ENCODE measurements around the gene MYL6. TPM values are rescaled to one million over a fixed set of nuclear protein-coding genes. Genes with fewer than 3 reads are reported as not detected.

MYL6 gene
- total and polyA plus RNA-seq, 9 of the 15 experiments (the other 6 are each of a cell fraction or from before 2014, with no cell fraction given), result 557 to 1,664 (median 958) TPM

DNA sequence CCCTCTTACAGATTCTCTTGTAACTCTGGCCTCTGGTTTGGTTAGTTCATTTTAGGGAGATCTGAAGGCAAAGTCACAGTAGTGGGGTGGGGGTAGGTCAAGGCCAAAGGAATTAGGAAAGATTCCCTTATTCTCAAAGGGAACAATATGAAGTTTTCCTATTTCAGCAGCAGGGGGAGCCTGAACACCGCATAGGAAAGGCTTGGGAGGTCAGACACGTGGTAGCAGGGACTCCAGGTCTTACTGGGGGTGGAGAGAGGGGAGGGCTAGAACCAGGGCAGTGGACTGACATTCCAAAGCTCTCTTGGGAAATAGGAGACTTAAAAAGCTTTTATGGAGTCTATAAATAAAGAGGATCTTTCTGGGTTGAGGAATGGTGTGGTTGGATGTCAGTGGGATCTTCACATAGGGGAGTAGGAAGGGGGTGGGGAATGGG, 38.8 kb upstream of the MYL6 start (continued):
- TF ChIP-seq SMARCA4 (IDR thresholded peaks at IDR 0.05) (0 out of 2 replicates have a peak, but pooled peaks have one; percentile 25), ZBTB1 (CRISPR knock-in tag; IDR thresholded peaks at IDR 0.05; ENCODE audit: borderline replicate concordance, low read depth) (no peak), ZKSCAN1 (IDR thresholded peaks at IDR 0.05; ENCODE audit: low read depth, low read length) (no peak), SIN3B (IDR thresholded peaks at IDR 0.05; ENCODE audit: low read depth) (no peak), XRCC5 (IDR thresholded peaks at IDR 0.05; ENCODE audit: low read depth, low read length) (peak; percentile 64; the same call in 1 of the 2 replicates), REST (IDR thresholded peaks at IDR 0.05; ENCODE audit: borderline replicate concordance) (peak; percentile 77), REST (CRISPR knock-in tag; IDR thresholded peaks at IDR 0.05; ENCODE audit: low read depth) (no peak), ZNF57 (CRISPR knock-in tag; IDR thresholded peaks at IDR 0.05) (no peak), DNMT1 (IDR thresholded peaks at IDR 0.05) (no peak), VEZF1 (CRISPR knock-in tag; IDR thresholded peaks at IDR 0.05) (peak; percentile 87)
- TF ChIP-seq, protein P1, sequence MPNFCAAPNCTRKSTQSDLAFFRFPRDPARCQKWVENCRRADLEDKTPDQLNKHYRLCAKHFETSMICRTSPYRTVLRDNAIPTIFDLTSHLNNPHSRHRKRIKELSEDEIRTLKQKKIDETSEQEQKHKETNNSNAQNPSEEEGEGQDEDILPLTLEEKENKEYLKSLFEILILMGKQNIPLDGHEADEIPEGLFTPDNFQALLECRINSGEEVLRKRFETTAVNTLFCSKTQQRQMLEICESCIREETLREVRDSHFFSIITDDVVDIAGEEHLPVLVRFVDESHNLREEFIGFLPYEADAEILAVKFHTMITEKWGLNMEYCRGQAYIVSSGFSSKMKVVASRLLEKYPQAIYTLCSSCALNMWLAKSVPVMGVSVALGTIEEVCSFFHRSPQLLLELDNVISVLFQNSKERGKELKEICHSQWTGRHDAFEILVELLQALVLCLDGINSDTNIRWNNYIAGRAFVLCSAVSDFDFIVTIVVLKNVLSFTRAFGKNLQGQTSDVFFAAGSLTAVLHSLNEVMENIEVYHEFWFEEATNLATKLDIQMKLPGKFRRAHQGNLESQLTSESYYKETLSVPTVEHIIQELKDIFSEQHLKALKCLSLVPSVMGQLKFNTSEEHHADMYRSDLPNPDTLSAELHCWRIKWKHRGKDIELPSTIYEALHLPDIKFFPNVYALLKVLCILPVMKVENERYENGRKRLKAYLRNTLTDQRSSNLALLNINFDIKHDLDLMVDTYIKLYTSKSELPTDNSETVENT (CRISPR knock-in tag; IDR thresholded peaks at IDR 0.05), result no peak
- TF ChIP-seq, protein P2, sequence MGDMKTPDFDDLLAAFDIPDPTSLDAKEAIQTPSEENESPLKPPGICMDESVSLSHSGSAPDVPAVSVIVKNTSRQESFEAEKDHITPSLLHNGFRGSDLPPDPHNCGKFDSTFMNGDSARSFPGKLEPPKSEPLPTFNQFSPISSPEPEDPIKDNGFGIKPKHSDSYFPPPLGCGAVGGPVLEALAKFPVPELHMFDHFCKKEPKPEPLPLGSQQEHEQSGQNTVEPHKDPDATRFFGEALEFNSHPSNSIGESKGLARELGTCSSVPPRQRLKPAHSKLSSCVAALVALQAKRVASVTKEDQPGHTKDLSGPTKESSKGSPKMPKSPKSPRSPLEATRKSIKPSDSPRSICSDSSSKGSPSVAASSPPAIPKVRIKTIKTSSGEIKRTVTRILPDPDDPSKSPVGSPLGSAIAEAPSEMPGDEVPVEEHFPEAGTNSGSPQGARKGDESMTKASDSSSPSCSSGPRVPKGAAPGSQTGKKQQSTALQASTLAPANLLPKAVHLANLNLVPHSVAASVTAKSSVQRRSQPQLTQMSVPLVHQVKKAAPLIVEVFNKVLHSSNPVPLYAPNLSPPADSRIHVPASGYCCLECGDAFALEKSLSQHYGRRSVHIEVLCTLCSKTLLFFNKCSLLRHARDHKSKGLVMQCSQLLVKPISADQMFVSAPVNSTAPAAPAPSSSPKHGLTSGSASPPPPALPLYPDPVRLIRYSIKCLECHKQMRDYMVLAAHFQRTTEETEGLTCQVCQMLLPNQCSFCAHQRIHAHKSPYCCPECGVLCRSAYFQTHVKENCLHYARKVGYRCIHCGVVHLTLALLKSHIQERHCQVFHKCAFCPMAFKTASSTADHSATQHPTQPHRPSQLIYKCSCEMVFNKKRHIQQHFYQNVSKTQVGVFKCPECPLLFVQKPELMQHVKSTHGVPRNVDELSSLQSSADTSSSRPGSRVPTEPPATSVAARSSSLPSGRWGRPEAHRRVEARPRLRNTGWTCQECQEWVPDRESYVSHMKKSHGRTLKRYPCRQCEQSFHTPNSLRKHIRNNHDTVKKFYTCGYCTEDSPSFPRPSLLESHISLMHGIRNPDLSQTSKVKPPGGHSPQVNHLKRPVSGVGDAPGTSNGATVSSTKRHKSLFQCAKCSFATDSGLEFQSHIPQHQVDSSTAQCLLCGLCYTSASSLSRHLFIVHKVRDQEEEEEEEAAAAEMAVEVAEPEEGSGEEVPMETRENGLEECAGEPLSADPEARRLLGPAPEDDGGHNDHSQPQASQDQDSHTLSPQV (IDR thresholded peaks at IDR 0.05), result peak; percentile 70; the same call in 1 of the 2 replicates

Measured in K562 (cell line).